ENCODE measurements around the gene ARL6IP4.

The ARL6IP4 gene

GRCh38 chr12:122991623-122992275 is 11.3 kb downstream of the ARL6IP4 start:
- FAIRE-seq, result no peak

DNA sequence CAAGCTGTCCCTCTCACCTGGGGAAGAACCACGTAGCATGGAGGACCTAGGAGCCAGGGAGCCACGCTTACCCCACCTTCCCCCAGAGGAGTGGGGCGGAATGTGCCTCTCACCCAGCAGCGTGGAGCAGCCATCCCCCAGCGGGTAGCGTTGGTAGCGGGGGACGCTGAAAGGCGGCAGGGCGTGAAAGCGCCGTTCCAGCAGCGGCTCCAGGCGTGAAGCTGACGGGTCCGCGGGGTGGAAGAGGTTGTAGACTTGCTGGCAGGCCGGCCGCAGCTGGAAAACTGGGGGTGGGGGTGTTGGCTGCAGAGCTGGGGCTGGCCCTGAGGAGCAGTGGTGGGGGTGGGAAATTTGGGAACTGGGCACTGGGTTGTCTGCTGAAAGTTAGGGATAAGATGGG is 11.9 kb downstream of the ARL6IP4 start:
- no peak for FAIRE-seq

GRCh38 chr12:122994140-122994675 is 13.7 kb downstream of the ARL6IP4 start:
- no peak for FAIRE-seq

- no peak for FAIRE-seq
Observed at GRCh38 chr12:122994781-122995502, 14.5 kb downstream of the ARL6IP4 start.

DNA sequence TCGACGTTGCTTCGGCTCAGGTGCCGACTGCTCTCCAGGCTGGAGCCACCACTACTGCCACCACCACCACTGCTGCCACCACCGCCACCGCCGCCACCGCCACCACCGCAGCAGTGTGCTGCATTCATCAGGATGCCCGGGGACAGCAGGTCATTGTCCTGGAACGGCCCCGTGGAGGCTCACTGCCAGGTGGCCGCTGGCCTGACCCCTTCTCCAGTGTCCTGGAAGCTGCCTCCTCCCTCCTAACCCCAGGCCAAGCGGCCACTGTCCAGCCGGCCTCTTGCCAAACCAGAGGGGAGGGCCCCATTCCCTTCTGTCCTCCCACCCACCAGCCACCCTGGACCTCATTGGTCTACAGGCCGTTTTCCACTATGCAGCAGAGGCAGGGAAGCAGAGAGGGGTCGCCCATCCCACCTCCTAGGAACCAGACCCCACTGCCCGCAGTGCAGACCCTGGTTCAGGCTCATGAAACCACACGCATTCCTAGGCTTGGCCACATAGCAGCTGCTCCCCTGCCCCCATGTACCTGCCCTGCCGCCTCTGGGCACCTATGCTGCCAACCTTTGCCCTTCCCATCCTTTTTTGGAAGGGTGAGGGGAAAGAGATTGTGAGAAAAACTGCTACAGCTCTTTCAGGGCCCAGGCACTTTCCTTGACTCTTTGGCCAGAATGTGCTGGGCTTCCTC is 15.2 kb downstream of the ARL6IP4 start:
- FAIRE-seq, result no peak

DNA sequence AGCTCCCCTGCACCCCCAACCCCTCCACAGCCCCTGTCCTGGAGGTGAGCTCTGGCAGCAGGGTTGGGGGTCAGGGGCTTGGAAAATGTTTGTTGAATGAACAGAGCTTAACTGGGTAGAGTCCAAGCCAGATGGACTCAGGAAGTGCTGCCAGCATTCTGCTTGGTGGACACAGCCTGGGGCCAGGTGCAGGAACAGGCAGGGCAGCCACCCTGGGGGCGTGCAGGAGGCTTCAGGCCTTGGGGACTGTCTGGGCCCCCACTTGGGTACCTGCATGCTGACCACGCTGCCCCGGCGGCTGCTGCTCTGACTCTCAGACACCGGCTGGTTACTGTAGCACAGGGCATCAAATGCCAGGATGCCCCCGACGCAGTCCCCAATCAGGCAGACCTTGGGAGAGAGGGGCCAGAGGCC is 15.7 kb downstream of the ARL6IP4 start:
- FAIRE-seq, result no peak

GRCh38 chr12:122996621-122997342 is 16.3 kb downstream of the ARL6IP4 start:
- FAIRE-seq, result no peak

DNA sequence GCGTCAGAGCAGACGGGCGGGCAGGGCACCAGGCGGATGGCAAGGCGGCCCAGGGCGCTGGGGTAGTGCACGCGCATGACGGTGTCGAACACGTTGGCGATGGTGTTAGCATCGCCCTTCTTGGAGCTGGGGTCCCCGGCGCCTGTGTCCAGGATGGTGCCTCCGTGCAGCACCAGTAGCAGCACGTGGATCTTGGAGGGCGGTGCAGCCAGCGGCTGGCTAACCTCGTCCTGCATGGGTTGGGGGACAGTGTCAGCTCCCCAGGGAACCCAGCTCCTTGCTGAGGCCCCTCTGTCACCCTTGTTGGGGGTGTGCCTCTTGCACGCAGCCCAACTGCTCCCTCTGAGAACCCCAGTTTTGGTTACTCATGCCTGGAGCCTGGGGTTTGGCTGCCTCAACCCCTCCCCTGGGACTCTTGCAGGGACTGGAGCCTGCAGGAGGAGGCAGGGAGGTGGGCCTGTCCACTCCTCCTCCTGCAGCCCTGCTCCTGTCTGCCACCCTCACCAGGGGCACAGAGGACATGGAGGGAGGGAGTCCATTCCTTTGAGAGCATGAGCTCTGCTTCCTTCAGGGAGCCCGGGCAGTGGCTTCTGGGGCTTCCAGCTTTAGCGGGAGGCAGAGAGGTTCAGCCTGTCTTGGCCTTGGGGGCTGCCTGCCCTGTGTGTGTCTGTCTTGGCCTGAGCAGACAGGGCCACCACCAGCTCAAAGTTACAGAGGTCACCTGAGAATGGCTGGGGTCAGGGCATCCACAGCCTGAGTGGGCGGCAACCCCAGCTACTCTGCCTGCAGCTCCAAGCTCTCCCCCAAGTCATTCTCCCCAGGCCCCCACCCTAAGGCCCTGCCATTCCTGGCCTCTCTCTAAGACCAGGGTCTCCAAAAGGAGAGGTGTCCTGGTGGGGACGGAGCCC is 17.1 kb downstream of the ARL6IP4 start:
- no peak for FAIRE-seq

GRCh38 chr12:122998316-122998715 is 17.8 kb downstream of the ARL6IP4 start:
- FAIRE-seq, result no peak

GRCh38 chr12:122999196-122999946 is 18.9 kb downstream of the ARL6IP4 start:
- FAIRE-seq, result no peak

- no peak for FAIRE-seq
Observed at GRCh38 chr12:122999986-123000420, 19.5 kb downstream of the ARL6IP4 start.

GRCh38 chr12:123000578-123000977 is 20.1 kb downstream of the ARL6IP4 start:
- FAIRE-seq, result no peak

GRCh38 chr12:123001464-123001863 is 21.0 kb downstream of the ARL6IP4 start:
- no peak for FAIRE-seq

- FAIRE-seq, result no peak
Observed at GRCh38 chr12:123003257-123003656, 22.8 kb downstream of the ARL6IP4 start.

- no peak for FAIRE-seq
Observed at GRCh38 chr12:123004287-123004686, 23.8 kb downstream of the ARL6IP4 start.

DNA sequence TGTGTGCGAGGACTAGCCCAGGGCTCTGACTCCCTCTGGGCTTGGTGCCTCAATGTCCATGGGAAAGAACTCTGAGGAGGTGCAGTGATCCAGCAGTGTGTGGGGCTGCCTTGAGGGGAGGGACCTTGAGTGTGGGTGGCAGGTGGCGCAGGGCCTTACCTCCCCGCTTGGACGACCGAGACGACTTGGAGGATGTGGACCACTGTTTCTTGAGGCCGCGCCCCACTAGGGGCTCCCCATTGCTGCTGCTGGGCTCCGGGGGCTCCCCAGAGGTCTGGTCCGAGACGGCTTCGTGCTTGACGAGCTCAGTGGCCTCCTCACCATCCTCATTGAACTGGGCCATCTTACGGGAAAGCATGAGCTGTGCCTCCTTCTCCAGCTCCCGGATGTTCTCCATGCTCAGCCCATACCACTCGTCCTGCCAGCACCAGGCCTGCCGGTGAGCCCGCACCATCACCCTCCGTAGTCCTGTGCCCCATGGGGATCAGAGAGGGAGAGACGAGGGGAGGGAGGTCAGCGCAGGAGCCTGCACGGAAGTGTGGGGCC is 24.7 kb downstream of the ARL6IP4 start:
- no peak for FAIRE-seq

- no peak for FAIRE-seq
Observed at GRCh38 chr12:123006977-123007376, 26.5 kb downstream of the ARL6IP4 start.

DNA sequence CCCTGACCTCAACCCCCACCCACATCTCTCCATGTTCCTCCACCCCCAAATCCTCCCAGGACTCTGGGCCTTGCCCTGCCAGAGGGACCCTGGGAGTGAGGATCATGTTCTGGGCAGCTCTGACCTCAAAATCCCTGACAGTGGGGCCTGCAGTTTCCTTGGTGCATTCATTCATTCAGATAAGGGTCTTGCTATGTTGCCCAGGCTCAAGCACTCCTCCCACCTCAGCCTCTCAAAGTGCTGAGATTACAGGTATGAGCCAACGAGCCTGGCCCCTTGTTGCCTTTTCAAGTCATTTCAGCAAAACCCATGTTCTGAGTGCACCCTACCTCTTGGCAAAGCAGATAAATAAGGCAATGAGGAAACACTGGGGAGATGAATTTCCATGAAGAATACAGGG is 29.6 kb downstream of the ARL6IP4 start:
- no peak for FAIRE-seq

GRCh38 chr12:123010681-123011080 is 30.2 kb downstream of the ARL6IP4 start:
- FAIRE-seq, result no peak

- no peak for FAIRE-seq
Observed at GRCh38 chr12:123011701-123012100, 31.2 kb downstream of the ARL6IP4 start.

Measured in islet of Langerhans (tissue), 1 donor.